ENCODE data around the gene KLRB1. TPM values are rescaled to one million over a fixed set of nuclear protein-coding genes. Genes with fewer than 3 reads are reported as not detected.
"Not testable (repeated sequence)": the region's sequence is repeated elsewhere in the genome, so short reads cannot be mapped to it uniquely, and the experiment has no call there.

The KLRB1 gene
- total and polyA plus RNA-seq, 2 experiments from 2014 or later: not detected

- H3K9me3 ChIP-seq (ENCODE audit: low read depth): no peaks in the 10 kb centered on the region
- H3K9me2 ChIP-seq (ENCODE audit: insufficient read depth): no peaks in the 10 kb centered on the region
- no peak overlapping the region for H3K27ac ChIP-seq
- no peak overlapping the region for H3K4me2 ChIP-seq (ENCODE audit: unreplicated experiment)
- in situ Hi-C loops (cut with MboI): no loop called here
- H3K79me2 ChIP-seq (ENCODE audit: insufficient read depth): no peaks in the 10 kb centered on the region
- H3K9ac ChIP-seq: no peak overlapping the region
- H3K36me3 ChIP-seq (ENCODE audit: low read depth): no peaks in the 10 kb centered on the region
- no peaks in the 10 kb centered on the region for H4K20me1 ChIP-seq (ENCODE audit: insufficient read depth)
- no peak for DNase-seq
- no peak overlapping the region for H2AFZ ChIP-seq
- no peak for TF ChIP-seq EZH2phosphoT487 (IDR thresholded peaks at IDR 0.05; ENCODE audit: insufficient read depth, low read depth)
- TF ChIP-seq EZH2 (IDR thresholded peaks at IDR 0.05; ENCODE audit: insufficient read depth, poor library complexity, severe bottlenecking): no peak
- no peak overlapping the region for H3K4me3 ChIP-seq
- no peaks in the 10 kb centered on the region for H3K4me1 ChIP-seq (ENCODE audit: insufficient read depth)
- H3F3A ChIP-seq (ENCODE audit: insufficient read depth): no peaks in the 10 kb centered on the region
- no peaks in the 10 kb centered on the region for H3K27me3 ChIP-seq (replicated peaks; ENCODE audit: insufficient read depth)
- WGBS, 2 experiments (ENCODE audit: low coverage in 1 of 2, low lambda C conversion rate in 2 of 2, missing lambda C conversion rate in 2 of 2): 49 to 58% methylated on average over 3 of the region's 3 CpGs
These were observed 1.5 kb downstream of the KLRB1 start for GRCh38 chr12:9606247-9606646.

GRCh38 chr12:9605483-9605882, 2.2 kb downstream of the KLRB1 start:
- no peaks in the 10 kb centered on the region for H3F3A ChIP-seq (ENCODE audit: insufficient read depth)
- no peak overlapping the region for H3K4me3 ChIP-seq
- no peak for DNase-seq
- H3K27ac ChIP-seq: no peak overlapping the region
- WGBS, 2 experiments (ENCODE audit: low coverage in 1 of 2, low lambda C conversion rate in 2 of 2, missing lambda C conversion rate in 2 of 2): 62 to 81% methylated on average over 2 of the region's 2 CpGs
- no peaks in the 10 kb centered on the region for H3K9me2 ChIP-seq (ENCODE audit: insufficient read depth)
- in situ Hi-C loops (cut with MboI): no loop called here
- no peaks in the 10 kb centered on the region for H3K79me2 ChIP-seq (ENCODE audit: insufficient read depth)
- H3K9ac ChIP-seq: no peak overlapping the region
- H3K4me2 ChIP-seq (ENCODE audit: unreplicated experiment): no peak overlapping the region
- H4K20me1 ChIP-seq (ENCODE audit: insufficient read depth): no peaks in the 10 kb centered on the region
- no peak for TF ChIP-seq EZH2 (IDR thresholded peaks at IDR 0.05; ENCODE audit: insufficient read depth, poor library complexity, severe bottlenecking)
- no peak for TF ChIP-seq EZH2phosphoT487 (IDR thresholded peaks at IDR 0.05; ENCODE audit: insufficient read depth, low read depth)
- no peak overlapping the region for H2AFZ ChIP-seq
- H3K4me1 ChIP-seq (ENCODE audit: insufficient read depth): no peaks in the 10 kb centered on the region
- no peaks in the 10 kb centered on the region for H3K9me3 ChIP-seq (ENCODE audit: low read depth)
- no peaks in the 10 kb centered on the region for H3K27me3 ChIP-seq (replicated peaks; ENCODE audit: insufficient read depth)
- no peaks in the 10 kb centered on the region for H3K36me3 ChIP-seq (ENCODE audit: low read depth)

- TF ChIP-seq EZH2 (IDR thresholded peaks at IDR 0.05; ENCODE audit: insufficient read depth, poor library complexity, severe bottlenecking) (no peak), EZH2phosphoT487 (IDR thresholded peaks at IDR 0.05; ENCODE audit: insufficient read depth, low read depth) (no peak)
- no peaks in the 10 kb centered on the region for H3K9me2 ChIP-seq (ENCODE audit: insufficient read depth)
- H3K9me3 ChIP-seq (ENCODE audit: low read depth): no peaks in the 10 kb centered on the region
- H3K27me3 ChIP-seq (replicated peaks; ENCODE audit: insufficient read depth): no peaks in the 10 kb centered on the region
- no peaks in the 10 kb centered on the region for H3K36me3 ChIP-seq (ENCODE audit: low read depth)
- H3K4me2 ChIP-seq (ENCODE audit: unreplicated experiment): no peak overlapping the region
- no peak for DNase-seq
- WGBS, 2 experiments (ENCODE audit: low coverage in 1 of 2, low lambda C conversion rate in 2 of 2, missing lambda C conversion rate in 2 of 2): 33 to 36% methylated on average over 5 of the region's 5 CpGs
- H4K20me1 ChIP-seq (ENCODE audit: insufficient read depth): no peaks in the 10 kb centered on the region
- H3K4me1 ChIP-seq (ENCODE audit: insufficient read depth): no peaks in the 10 kb centered on the region
- H3F3A ChIP-seq (ENCODE audit: insufficient read depth): no peaks in the 10 kb centered on the region
- no peak overlapping the region for H3K4me3 ChIP-seq
- no peak overlapping the region for H3K9ac ChIP-seq
- no peaks in the 10 kb centered on the region for H3K79me2 ChIP-seq (ENCODE audit: insufficient read depth)
- no peak overlapping the region for H2AFZ ChIP-seq
- in situ Hi-C loops (cut with MboI): no loop called here
- H3K27ac ChIP-seq: no peak overlapping the region
These were observed 3.4 kb downstream of the KLRB1 start for GRCh38 chr12:9604287-9604686.

- H2AFZ ChIP-seq; H3K4me2 ChIP-seq (ENCODE audit: unreplicated experiment); in situ Hi-C loops (cut with MboI); H3K4me3 ChIP-seq; H3K27ac ChIP-seq; H3K4me1 ChIP-seq (ENCODE audit: insufficient read depth); H3K79me2 ChIP-seq (ENCODE audit: insufficient read depth); H3F3A ChIP-seq (ENCODE audit: insufficient read depth); H4K20me1 ChIP-seq (ENCODE audit: insufficient read depth); H3K9me2 ChIP-seq (ENCODE audit: insufficient read depth); H3K9me3 ChIP-seq (ENCODE audit: low read depth); DNase-seq; H3K9ac ChIP-seq; H3K27me3 ChIP-seq (replicated peaks; ENCODE audit: insufficient read depth); H3K36me3 ChIP-seq (ENCODE audit: low read depth): not testable (repeated sequence)
- WGBS, 2 experiments (ENCODE audit: low coverage in 1 of 2, low lambda C conversion rate in 2 of 2, missing lambda C conversion rate in 2 of 2): 84 to 95% methylated on average over 3 of the region's 3 CpGs
These were observed 7.3 kb downstream of the KLRB1 start for GRCh38 chr12:9600426-9600825.

GRCh38 chr12:9598363-9598762, 9.4 kb downstream of the KLRB1 start:
- no peak overlapping the region for H3K9ac ChIP-seq
- no peak overlapping the region for H2AFZ ChIP-seq
- H3K4me2 ChIP-seq (ENCODE audit: unreplicated experiment): no peak overlapping the region
- H3K9me3 ChIP-seq (ENCODE audit: low read depth): no peaks in the 10 kb centered on the region
- H3K9me2 ChIP-seq (ENCODE audit: insufficient read depth): no peaks in the 10 kb centered on the region
- H4K20me1 ChIP-seq (ENCODE audit: insufficient read depth): no peaks in the 10 kb centered on the region
- no peaks in the 10 kb centered on the region for H3K27me3 ChIP-seq (replicated peaks; ENCODE audit: insufficient read depth)
- no peaks in the 10 kb centered on the region for H3F3A ChIP-seq (ENCODE audit: insufficient read depth)
- in situ Hi-C loops (cut with MboI): no loop called here
- no peak overlapping the region for H3K27ac ChIP-seq
- TF ChIP-seq EZH2phosphoT487 (IDR thresholded peaks at IDR 0.05; ENCODE audit: insufficient read depth, low read depth) (no peak), EZH2 (IDR thresholded peaks at IDR 0.05; ENCODE audit: insufficient read depth, poor library complexity, severe bottlenecking) (no peak)
- H3K79me2 ChIP-seq (ENCODE audit: insufficient read depth): no peaks in the 10 kb centered on the region
- H3K4me3 ChIP-seq: no peak overlapping the region
- WGBS, 2 experiments (ENCODE audit: low coverage in 1 of 2, low lambda C conversion rate in 2 of 2, missing lambda C conversion rate in 2 of 2): 25 to 26% methylated on average over 3 of the region's 3 CpGs
- no peaks in the 10 kb centered on the region for H3K36me3 ChIP-seq (ENCODE audit: low read depth)
- no peak for DNase-seq
- H3K4me1 ChIP-seq (ENCODE audit: insufficient read depth): no peaks in the 10 kb centered on the region
